K562 (cell line): ENCODE measurements around the gene HKDC1. TPM values are rescaled to one million over a fixed set of nuclear protein-coding genes. Genes with fewer than 3 reads are reported as not detected.

ENCODE experiments used
- ADNP ChIP-seq: fragments of 200-800 bp; sonication (Bioruptor generic); IDR thresholded peaks from 2 replicates; pipeline ENCODE4 v1.6.1; 2016; ENCODE audit warnings: missing genetic modification characterization, missing compliant biosample characterization
- BRCA1 ChIP-seq, 2 experiments: fragments of 450-650 bp in 1 of 2; sonication (generic) in 1 of 2; formaldehyde crosslinking in 1 of 2; IDR thresholded peaks; 2 replicates each; pipeline versions ENCODE4 v1.5.0 to v1.6.1; 2017 to 2020; ENCODE audit warnings: mild to moderate bottlenecking in 1 of 2, missing genetic modification reagents in 1 of 2
- DIDO1 ChIP-seq: fragments of 450-650 bp; IDR thresholded peaks from 2 replicates; pipeline ENCODE4 v1.6.1; 2016; ENCODE audit warnings: low read depth, missing biosample characterization, missing genetic modification characterization
- HDAC1 ChIP-seq, 2 experiments: fragments of 450-650 bp; IDR thresholded peaks; 2 replicates each; pipeline ENCODE4 v1.6.1; 2016 to 2017; ENCODE audit warnings: inconsistent platforms in 1 of 2, mild to moderate bottlenecking in 1 of 2, moderate library complexity in 1 of 2
- KLF16 ChIP-seq: IDR thresholded peaks from 2 replicates; pipeline ENCODE4 v1.6.1; 2016; ENCODE audit warnings: antibody characterized with exemption
- MAZ ChIP-seq, 2 experiments: fragments of 450-650 bp in 1 of 2; sonication (generic) in 1 of 2; formaldehyde crosslinking; IDR thresholded peaks in 1 of 2; conservative IDR thresholded peaks in 1 of 2; 2 replicates each; pipeline versions ENCODE4 v1.4.0 to v1.5.0; 2020; ENCODE audit warnings: mild to moderate bottlenecking in 1 of 2, missing genetic modification reagents in 1 of 2
- MBD2 ChIP-seq: sonication (generic); IDR thresholded peaks from 2 replicates; pipeline ENCODE4 v1.6.1; 2016; ENCODE audit warnings: low read depth, borderline replicate concordance
- NCOA4 ChIP-seq: fragments of 450-650 bp; IDR thresholded peaks from 2 replicates; pipeline ENCODE4 v1.6.1; 2018; ENCODE audit warnings: mild to moderate bottlenecking; ENCODE audit not compliant: partially characterized antibody
- POLR2AphosphoS2 ChIP-seq: IDR thresholded peaks from 2 replicates; pipeline ENCODE4 v1.6.1; 2012; ENCODE audit warnings: low read length, improper control_type of control experiment
- ZNF175 ChIP-seq: fragments of 200-800 bp; sonication (Bioruptor generic); IDR thresholded peaks from 2 replicates; pipeline ENCODE4 v1.6.1; 2016; ENCODE audit warnings: low read depth, mild to moderate bottlenecking, missing genetic modification characterization, missing compliant biosample characterization
- ZNF24 ChIP-seq: fragments of 450-650 bp; IDR thresholded peaks from 2 replicates; pipeline ENCODE4 v1.6.1; 2016
- ZNF764 ChIP-seq: fragments of 250-450 bp; sonication (Bioruptor Pico); IDR thresholded peaks from 2 replicates; pipeline ENCODE4 v1.4.0; 2020; ENCODE audit warnings: low read depth, mild to moderate bottlenecking, moderate library complexity
- polyA plus RNA-seq, 8 experiments: library from polyadenylated mRNA; depleted of rRNA in 4 of 8; stranded (reverse) in 5 of 8; unstranded in 3 of 8; fragments of >200 nt; fragmentation: Nextera tagmentation in 2 of 8; fragmentation: Illumina TruSeq in 1 of 8; extraction: Ambion mirVana in 2 of 8; extraction: Trizol in 1 of 8; gene quantifications; 2 replicates each; pipeline versions ENCODE4 v1.2.1 to v1.2.3, GENCODE V29; 2011 to 2014; ENCODE audit warnings: inconsistent platforms in 1 of 8, missing spikeins in 1 of 8
- total RNA-seq, 7 experiments: library from RNA; depleted of rRNA in 6 of 7; stranded (reverse); fragments of >200 nt in 6 of 7; fragmentation: Illumina TruSeq in 2 of 7; extraction: Trizol in 2 of 7; gene quantifications; 2 replicates each; pipeline versions ENCODE4 v1.2.1 to v1.2.3, GENCODE V29; 2011 to 2021; ENCODE audit warnings: low replicate concordance in 1 of 7
- TF ChIP-seq, protein P1 (sequence below): fragments of 150-350 bp; IDR thresholded peaks from 2 replicates; pipeline ENCODE4 v1.6.1; 2014; ENCODE audit warnings: low read depth, mild to moderate bottlenecking, low read length, borderline replicate concordance
- TF ChIP-seq, protein P2 (sequence below): sonication (generic); formaldehyde crosslinking; IDR thresholded peaks from 2 replicates; pipeline ENCODE4 v1.8.1; 2023; ENCODE audit warnings: mild to moderate bottlenecking, missing genetic modification reagents, moderate library complexity
- TF ChIP-seq, protein P3 (sequence below), 3 experiments: fragments of 200-800 bp in 1 of 3; fragments of 250-450 bp in 1 of 3; fragments of 450-650 bp in 1 of 3; sonication (Bioruptor Pico) in 1 of 3; sonication (Bioruptor generic) in 1 of 3; formaldehyde crosslinking in 1 of 3; IDR thresholded peaks; 2 replicates each; pipeline versions ENCODE4 v1.6.1 to v1.8.0; 2016 to 2022; ENCODE audit warnings: mild to moderate bottlenecking in 2 of 3, missing genetic modification characterization in 2 of 3, missing compliant biosample characterization in 1 of 3, moderate library complexity in 1 of 3
- TF ChIP-seq, protein P4 (sequence below): sonication (generic); formaldehyde crosslinking; IDR thresholded peaks from 2 replicates; pipeline ENCODE4 v1.4.0; 2020; ENCODE audit warnings: mild to moderate bottlenecking, missing genetic modification reagents

The HKDC1 gene
- total and polyA plus RNA-seq, 9 of the 15 experiments (the other 6 are each of a cell fraction or from before 2014, with no cell fraction given) = 0.04 to 0.22 (median 0.11) TPM; not detected in 5

DNA sequence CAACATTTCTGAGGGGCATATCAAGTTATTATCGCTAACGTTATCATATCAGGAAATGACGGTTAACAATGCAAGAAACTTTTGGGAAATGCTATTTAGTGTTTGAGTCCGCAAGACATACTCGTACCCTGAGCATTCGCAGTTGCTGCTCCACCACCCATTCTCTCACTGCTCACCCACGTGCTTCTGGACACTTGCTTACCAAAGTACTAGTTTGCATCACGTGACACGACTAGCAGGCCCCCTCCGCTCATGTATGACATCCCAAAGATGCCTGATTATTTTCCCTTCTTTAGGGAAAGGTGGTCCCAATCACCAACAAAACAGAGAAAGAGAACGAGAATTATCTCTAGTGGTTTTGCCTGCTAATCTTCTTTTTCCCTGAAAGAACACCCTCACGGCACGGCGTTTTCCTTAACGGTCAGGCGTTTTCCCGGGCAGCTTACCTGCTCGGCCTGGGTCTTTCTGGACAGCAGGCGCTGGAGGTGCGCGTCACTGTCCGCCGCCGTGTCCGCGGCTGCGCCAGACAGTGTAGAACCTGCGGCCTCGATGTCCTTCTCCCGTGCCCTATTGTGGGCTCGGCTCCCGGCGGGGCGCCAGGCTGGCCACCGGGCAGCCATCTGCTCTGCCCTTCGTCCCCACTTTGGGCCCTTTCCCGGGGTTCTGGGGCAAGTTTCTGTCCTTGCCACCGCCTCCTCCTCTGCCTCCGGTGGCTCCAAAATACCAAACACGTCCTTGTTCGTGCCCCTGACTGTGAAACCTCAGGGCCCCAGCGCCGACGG is 40.2 kb upstream of the HKDC1 start, which contains the start of gene SUPV3L1 (continued):
- TF ChIP-seq, protein P1, sequence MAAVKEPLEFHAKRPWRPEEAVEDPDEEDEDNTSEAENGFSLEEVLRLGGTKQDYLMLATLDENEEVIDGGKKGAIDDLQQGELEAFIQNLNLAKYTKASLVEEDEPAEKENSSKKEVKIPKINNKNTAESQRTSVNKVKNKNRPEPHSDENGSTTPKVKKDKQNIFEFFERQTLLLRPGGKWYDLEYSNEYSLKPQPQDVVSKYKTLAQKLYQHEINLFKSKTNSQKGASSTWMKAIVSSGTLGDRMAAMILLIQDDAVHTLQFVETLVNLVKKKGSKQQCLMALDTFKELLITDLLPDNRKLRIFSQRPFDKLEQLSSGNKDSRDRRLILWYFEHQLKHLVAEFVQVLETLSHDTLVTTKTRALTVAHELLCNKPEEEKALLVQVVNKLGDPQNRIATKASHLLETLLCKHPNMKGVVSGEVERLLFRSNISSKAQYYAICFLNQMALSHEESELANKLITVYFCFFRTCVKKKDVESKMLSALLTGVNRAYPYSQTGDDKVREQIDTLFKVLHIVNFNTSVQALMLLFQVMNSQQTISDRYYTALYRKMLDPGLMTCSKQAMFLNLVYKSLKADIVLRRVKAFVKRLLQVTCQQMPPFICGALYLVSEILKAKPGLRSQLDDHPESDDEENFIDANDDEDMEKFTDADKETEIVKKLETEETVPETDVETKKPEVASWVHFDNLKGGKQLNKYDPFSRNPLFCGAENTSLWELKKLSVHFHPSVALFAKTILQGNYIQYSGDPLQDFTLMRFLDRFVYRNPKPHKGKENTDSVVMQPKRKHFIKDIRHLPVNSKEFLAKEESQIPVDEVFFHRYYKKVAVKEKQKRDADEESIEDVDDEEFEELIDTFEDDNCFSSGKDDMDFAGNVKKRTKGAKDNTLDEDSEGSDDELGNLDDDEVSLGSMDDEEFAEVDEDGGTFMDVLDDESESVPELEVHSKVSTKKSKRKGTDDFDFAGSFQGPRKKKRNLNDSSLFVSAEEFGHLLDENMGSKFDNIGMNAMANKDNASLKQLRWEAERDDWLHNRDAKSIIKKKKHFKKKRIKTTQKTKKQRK = 0 out of 2 replicates have a peak, but pooled peaks have one; percentile 41
- TF ChIP-seq, protein P2, sequence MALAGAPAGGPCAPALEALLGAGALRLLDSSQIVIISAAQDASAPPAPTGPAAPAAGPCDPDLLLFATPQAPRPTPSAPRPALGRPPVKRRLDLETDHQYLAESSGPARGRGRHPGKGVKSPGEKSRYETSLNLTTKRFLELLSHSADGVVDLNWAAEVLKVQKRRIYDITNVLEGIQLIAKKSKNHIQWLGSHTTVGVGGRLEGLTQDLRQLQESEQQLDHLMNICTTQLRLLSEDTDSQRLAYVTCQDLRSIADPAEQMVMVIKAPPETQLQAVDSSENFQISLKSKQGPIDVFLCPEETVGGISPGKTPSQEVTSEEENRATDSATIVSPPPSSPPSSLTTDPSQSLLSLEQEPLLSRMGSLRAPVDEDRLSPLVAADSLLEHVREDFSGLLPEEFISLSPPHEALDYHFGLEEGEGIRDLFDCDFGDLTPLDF (CRISPR knock-in tag) = peak; percentile 58; the same call in 1 of the 2 replicates
- peak; percentile 63 to 71; a peak in 3 of 4 replicates for TF ChIP-seq MAZ (CRISPR knock-in tag; conservative IDR thresholded peaks at IDR 0.05 in 1 of 2, IDR thresholded peaks at IDR 0.05 in 1 of 2)
- no peak for TF ChIP-seq NCOA4
- no peak for TF ChIP-seq ADNP (tag)
- TF ChIP-seq ZNF175 = peak; percentile 94
- no peak for TF ChIP-seq ZNF764 (CRISPR knock-in tag)
- no peak for TF ChIP-seq ZNF24
- TF ChIP-seq MBD2 = peak; percentile 75; the same call in 1 of the 2 replicates
- peak; percentile 99 for TF ChIP-seq DIDO1 (tag)
- TF ChIP-seq, protein P3, sequence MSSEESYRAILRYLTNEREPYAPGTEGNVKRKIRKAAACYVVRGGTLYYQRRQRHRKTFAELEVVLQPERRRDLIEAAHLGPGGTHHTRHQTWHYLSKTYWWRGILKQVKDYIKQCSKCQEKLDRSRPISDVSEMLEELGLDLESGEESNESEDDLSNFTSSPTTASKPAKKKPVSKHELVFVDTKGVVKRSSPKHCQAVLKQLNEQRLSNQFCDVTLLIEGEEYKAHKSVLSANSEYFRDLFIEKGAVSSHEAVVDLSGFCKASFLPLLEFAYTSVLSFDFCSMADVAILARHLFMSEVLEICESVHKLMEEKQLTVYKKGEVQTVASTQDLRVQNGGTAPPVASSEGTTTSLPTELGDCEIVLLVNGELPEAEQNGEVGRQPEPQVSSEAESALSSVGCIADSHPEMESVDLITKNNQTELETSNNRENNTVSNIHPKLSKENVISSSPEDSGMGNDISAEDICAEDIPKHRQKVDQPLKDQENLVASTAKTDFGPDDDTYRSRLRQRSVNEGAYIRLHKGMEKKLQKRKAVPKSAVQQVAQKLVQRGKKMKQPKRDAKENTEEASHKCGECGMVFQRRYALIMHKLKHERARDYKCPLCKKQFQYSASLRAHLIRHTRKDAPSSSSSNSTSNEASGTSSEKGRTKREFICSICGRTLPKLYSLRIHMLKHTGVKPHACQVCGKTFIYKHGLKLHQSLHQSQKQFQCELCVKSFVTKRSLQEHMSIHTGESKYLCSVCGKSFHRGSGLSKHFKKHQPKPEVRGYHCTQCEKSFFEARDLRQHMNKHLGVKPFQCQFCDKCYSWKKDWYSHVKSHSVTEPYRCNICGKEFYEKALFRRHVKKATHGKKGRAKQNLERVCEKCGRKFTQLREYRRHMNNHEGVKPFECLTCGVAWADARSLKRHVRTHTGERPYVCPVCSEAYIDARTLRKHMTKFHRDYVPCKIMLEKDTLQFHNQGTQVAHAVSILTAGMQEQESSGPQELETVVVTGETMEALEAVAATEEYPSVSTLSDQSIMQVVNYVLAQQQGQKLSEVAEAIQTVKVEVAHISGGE (CRISPR knock-in tag; IDR thresholded peaks at IDR 0.05) = no peak
- peak; percentile 78 to 100 for TF ChIP-seq HDAC1 (IDR thresholded peaks at IDR 0.05)
- no peak for TF ChIP-seq BRCA1 (IDR thresholded peaks at IDR 0.05)
- TF ChIP-seq BRCA1 (CRISPR knock-in tag; IDR thresholded peaks at IDR 0.05) = no peak
- TF ChIP-seq, protein P4, sequence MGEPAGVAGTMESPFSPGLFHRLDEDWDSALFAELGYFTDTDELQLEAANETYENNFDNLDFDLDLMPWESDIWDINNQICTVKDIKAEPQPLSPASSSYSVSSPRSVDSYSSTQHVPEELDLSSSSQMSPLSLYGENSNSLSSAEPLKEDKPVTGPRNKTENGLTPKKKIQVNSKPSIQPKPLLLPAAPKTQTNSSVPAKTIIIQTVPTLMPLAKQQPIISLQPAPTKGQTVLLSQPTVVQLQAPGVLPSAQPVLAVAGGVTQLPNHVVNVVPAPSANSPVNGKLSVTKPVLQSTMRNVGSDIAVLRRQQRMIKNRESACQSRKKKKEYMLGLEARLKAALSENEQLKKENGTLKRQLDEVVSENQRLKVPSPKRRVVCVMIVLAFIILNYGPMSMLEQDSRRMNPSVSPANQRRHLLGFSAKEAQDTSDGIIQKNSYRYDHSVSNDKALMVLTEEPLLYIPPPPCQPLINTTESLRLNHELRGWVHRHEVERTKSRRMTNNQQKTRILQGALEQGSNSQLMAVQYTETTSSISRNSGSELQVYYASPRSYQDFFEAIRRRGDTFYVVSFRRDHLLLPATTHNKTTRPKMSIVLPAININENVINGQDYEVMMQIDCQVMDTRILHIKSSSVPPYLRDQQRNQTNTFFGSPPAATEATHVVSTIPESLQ (CRISPR knock-in tag) = peak; percentile 70; the same call in 1 of the 2 replicates
- no peak for TF ChIP-seq POLR2AphosphoS2
- TF ChIP-seq KLF16 = no peak
